Medulla oblongata (tissue), 1 donor: Measurements from ENCODE around the gene NPY4R2.
"Not testable (repeated sequence)": the region's sequence is repeated elsewhere in the genome, so short reads cannot be mapped to it uniquely, and the experiment has no call there.

Experiments used
- DNase-seq: peaks from one replicate; pipeline ENCODE4 v3.0.0-alpha.2; 2015; ENCODE audit errors: extremely low spot score

Gene NPY4R2

DNA sequence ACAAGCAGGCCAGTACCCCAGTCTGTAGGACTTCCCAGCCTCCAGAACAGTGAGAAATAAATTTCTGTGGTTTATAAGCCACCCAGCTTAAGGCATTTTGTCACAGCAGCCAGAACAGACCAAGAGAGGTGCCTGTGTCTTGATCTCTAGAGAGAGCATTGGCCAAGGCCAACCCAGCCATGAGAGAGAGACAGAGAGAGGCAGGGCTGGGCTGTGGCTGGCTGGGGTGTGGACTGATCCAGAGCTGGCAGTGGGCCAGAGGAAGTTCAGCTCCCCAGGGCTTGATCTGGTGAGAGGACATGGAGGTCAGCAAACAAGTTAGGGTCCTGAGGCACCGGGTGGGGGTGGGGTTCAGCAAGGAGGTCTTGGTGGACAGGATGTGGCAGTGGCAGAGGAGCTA is 14.4 kb downstream of the NPY4R2 start:
- not testable (repeated sequence) for DNase-seq

DNA sequence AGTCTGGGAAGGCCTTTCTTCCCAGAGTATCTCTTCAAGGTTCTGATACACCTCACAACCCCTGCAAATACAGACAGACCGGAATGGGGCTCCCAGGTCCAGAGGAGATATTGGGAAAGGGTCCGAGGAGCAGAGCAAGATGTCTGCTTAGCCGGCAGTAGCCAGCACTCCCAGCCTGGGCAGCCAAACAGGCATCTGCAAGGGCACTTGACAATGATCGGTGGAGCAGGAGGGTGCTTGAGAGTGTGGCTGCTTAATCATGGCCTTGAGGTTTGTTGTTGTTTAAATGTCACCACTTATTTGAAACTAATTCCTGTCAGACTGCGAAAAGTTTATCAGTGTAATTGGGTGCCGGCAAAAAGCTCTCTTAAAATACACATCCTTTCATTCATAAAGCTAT is 15.0 kb downstream of the NPY4R2 start:
- not testable (repeated sequence) for DNase-seq

DNA sequence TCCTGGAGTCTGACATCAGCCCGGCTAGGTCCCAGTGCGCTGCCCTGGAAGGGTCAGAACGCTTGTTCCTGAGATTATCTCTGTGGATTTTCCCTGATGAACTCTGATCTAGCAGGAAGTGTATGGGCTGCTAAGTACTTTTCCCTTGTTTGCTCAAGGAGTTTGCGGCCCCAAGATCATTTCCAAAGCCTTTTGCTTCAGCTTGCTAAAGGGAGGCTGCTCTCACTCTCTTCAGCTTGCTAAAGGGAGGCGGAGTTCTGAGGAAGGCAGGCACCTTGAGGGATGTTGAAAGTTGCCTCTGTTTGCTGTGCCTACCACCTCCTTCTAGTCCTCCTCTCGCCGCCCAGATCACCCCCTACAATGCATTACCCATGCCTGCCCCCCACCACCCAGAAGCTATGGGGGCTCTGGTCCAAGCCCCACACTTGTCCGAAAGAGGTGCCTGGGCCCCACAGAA is 18.3 kb downstream of the NPY4R2 start:
- DNase-seq, result not testable (repeated sequence)

DNA sequence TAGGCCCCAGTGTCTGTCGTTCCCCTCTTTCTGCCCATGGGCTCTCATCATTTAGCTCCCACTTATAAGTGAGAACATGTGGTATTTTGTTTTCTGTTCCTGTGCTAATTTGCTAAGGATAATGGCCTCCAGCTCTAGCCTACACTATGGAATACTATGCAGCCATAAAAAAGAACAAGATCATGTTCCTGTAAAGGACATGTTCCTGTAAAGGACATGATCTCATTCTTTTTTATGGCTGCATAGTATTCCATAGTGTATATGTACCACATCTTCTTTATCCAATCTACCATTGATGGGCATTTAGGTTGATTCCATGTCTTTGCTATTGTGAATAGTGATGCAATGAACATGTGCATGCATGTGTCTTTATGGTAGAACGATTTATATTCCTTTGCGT is 19.2 kb downstream of the NPY4R2 start:
- DNase-seq, result not testable (repeated sequence)

GRCh38 chr10:47940821-47941220 is 22.4 kb downstream of the NPY4R2 start:
- DNase-seq, result not testable (repeated sequence)

- peak; percentile 2 for DNase-seq
Measured at GRCh38 chr10:47941379-47941778, 22.9 kb downstream of the NPY4R2 start.

GRCh38 chr10:47942351-47943019 is 24.0 kb downstream of the NPY4R2 start:
- not testable (repeated sequence) for DNase-seq

DNA sequence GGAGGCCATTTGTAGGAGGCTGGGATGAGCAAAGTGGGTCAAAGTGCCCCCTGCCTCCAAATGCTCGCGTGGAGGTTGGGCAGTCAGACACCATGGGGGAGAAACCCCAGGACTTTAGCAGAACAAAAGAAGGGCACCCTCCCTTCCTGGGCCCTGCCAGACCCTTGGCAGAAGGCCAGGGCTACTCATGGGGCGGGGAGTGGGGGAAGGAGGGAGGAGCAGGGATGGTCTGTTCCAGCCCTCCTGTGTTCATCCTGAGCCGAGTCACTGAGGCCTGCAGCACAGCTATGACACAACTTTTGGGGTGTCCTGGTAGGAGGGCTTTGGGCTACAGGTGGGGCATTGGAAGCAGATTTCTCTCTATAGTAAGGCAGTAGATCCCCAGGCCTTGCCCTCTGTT is 24.9 kb downstream of the NPY4R2 start:
- not testable (repeated sequence) for DNase-seq

DNA sequence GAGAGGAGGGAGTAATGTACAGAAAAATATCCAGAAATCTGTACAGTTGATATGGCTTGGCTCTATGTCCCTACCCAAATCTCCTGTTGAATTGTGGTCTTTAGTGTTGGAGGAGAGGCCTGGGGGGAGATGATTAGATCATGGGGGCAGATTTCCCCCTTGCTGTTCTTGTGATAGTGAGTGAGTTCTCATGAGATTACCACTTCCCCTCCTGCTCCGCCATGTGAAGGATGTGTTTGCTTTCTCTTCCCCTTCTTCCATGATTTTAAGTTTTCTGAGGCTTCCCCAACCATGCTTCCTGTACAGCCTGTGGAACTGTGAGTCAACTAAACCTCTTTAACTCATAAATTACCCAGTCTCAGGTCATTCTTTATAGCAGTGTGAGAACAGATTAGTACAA is 29.0 kb downstream of the NPY4R2 start:
- not testable (repeated sequence) for DNase-seq

GRCh38 chr10:47957158-47957557 is 38.7 kb downstream of the NPY4R2 start:
- DNase-seq, result not testable (repeated sequence)

DNA sequence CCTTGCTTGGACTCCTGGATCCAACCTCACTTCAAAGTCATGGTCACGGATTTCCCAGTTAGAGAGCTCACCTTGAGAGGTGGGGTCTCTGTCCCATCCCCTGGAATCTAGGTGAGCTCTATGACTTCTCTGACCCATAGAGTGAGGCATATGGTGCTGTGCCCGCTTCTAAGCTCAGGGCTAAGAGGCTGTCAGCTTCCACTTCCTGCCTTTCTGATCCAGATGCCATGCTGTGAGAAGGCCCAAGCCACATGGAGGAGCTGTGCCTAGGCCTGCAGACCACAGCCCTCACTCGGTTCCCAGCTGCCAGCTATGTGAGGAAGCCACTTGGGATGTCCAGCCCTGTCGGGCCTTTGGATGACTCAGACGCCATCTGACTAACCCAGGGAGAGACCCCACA is 41.2 kb downstream of the NPY4R2 start:
- DNase-seq, result not testable (repeated sequence)

- not testable (repeated sequence) for DNase-seq
Measured at GRCh38 chr10:47960699-47961098, 42.2 kb downstream of the NPY4R2 start.

DNA sequence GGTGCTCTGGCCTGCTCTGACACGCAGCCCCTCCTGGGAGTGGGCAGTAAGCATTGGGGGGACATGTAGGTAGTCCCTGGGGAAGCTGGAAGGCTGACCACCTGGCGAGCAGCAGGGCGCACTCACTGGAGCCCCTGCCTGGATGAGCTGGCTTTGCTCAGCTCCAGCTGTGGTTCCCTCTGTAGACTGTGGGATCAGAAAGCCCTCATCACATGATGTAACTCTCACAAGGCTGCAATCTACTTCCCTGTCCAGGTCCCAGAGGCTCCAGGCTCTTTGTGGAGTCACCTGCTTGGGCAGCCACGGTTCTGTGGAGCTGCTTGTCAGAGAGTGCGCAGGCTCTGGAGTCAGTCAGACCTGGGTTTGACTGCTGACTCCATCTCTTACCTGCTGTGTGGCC is 44.3 kb downstream of the NPY4R2 start:
- DNase-seq, result not testable (repeated sequence)

DNA sequence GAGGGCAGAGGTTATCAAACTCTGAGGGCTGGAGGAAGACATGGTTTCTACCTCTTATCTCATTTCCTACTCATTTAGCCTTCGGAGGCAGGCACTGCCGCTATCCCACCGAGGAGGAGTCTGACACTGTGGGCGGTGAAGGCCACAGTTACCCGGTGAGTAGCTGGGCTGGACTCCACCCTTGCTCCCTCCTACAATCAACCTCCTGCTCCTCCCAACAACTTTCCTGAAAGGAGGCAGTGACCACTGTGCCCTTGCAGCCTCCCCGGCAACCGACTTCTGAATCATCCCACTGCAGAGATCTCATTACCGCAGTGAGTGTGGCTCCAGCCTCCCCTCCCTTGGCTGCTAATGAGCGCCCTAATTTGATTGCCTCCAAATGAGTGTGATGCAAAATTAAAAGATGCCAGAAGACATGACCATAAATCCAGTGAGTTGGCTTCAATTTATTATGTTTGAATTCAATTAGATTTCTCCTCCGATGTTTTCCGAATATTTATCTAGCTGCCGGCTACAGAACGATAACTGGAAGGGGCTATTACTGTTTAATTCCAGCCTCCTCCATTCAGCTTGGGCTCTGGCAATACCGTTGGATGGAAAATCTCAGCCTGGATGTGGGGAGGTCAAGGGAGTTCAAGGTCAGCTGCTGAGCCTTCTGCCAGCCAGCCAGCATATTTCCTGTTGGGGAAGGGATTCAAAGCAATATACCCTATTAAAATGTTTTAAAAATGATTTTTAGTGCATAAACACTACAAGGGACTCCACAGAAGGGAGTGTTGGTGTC is 46.0 kb downstream of the NPY4R2 start:
- DNase-seq, result not testable (repeated sequence)

GRCh38 chr10:47968988-47969387 is 50.5 kb downstream of the NPY4R2 start:
- not testable (repeated sequence) for DNase-seq

GRCh38 chr10:47970047-47970446 is 51.6 kb downstream of the NPY4R2 start:
- DNase-seq, result not testable (repeated sequence)

GRCh38 chr10:47971598-47971997 is 53.1 kb downstream of the NPY4R2 start:
- not testable (repeated sequence) for DNase-seq

DNA sequence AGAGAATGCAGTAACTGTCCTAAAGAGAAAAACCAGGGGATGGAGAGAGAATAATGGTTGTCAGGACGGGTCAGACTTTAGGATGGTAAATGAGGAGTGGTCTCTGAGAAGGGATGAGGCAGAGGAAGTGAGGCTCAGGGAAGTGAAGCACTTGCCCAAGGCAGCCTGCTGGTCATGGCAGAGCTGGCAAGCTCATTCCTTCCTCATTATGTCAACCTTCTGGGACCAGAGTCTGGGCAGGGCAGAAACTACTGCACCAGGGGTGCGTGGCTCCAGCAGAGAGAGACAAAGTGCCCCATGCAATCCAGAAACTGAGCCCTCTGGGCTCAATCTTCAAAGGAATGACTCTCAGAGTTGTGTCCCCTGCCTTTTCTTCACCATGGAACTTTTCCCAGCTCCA is 53.6 kb downstream of the NPY4R2 start:
- DNase-seq, result not testable (repeated sequence)
